Neuron (in vitro differentiated cells): ENCODE results near the gene GALNT13.

ENCODE experiments used
- H2AFZ ChIP-seq: one replicate; pipeline ENCODE4 v1.6.1; 2013; ENCODE audit warnings: low read depth, mild to moderate bottlenecking, inconsistent platforms, low read length, moderate library complexity
- H3K27me3 ChIP-seq: one replicate; pipeline ENCODE4 v1.6.1; 2013; ENCODE audit warnings: low read length; ENCODE audit not compliant: insufficient read depth
- H3K36me3 ChIP-seq: one replicate; pipeline ENCODE4 v1.6.1; 2013; ENCODE audit warnings: low read length; ENCODE audit not compliant: insufficient read depth
- H3K4me1 ChIP-seq: one replicate; pipeline ENCODE4 v1.6.1; 2013; ENCODE audit warnings: low read length; ENCODE audit not compliant: insufficient read depth
- H3K4me3 ChIP-seq: 2 replicates; pipeline ENCODE4 v1.5.1; 2013; ENCODE audit warnings: mild to moderate bottlenecking, low read length, moderate library complexity
- H3K9me3 ChIP-seq: one replicate; pipeline ENCODE4 v1.6.1; 2013; ENCODE audit warnings: low read length

GALNT13 gene

DNA sequence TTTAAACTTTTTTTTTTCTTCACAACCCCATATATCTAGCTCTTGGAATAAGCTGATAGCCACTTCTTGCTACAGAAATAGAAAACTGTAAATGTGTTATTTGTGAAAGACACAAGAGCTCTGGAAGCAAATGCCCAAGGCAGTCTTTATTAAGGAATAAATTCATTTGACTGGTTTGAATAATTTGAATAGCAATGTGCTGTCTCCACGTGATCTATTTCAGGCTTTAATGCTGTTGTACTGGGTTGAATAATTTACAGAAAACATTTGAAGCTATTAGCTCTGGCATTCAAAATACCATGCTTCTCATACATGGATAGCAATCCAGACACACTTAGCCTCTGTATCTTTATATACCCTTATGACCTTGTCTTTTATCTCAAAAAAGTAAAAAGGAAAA lies 460.1 kb downstream of the GALNT13 start:
- no peak overlapping the region for H2AFZ ChIP-seq
- H3K27me3 ChIP-seq, result no peaks in the 10 kb centered on the region
- peaks cover 24% of the 10 kb centered on the region for H3K4me1 ChIP-seq
- no peaks in the 10 kb centered on the region for H3K9me3 ChIP-seq
- H3K36me3 ChIP-seq, result no peaks in the 10 kb centered on the region
- H3K4me3 ChIP-seq, result no peak overlapping the region

DNA sequence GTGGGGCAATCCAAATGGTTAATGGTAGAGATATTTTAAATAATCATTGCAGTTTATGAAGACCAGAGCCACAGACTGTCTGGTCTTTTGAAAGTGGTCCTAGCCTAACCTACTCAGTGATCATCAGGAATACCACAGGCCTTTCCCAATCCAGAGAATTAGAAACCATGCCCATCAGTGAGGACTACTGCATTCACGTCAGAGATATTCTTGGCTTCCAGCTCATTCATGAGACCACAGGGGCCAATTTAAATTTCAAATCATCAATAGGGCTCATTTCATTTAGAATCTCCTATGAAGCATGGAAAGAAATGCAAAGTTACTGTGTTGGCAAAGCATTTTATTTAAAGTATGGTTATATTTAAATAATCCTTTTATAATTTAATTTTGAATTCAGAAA lies 464.5 kb downstream of the GALNT13 start:
- Histone ChIP-seq H3K9me3 (no peaks in the 10 kb centered on the region), H3K36me3 (no peaks in the 10 kb centered on the region), H3K4me3 (no peak overlapping the region), H3K4me1 (peaks cover 24% of the 10 kb centered on the region), H3K27me3 (no peaks in the 10 kb centered on the region), H2AFZ (peak overlapping the region; percentile 3)

DNA sequence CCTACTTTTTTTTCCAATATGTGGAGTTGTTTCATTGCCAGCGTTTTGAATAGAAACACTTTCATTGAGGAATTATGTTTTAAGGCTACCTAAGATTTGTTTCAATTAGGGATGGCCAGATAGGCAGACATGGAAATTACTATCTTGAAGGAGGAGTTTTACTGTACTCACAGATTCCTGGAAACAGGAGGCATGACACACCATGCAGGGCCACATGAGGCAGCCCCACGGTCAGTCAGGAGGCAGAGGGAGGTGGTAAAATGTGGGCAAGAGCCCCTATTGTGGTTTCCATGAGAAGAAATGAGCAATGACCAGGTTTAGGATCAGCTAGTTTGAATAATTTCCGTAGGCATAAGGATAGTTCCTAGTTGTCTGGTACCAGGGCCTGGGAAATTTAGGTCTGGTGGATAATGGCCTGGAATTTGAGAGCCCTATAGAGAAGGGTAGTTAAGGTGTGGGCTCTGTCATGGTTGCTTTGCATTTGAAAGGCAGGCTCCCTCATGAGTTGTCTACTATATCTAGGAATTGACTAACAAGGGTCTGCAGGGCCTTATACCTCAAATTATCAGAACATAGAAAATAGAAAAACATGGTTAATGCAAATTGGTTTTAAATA lies 466.7 kb downstream of the GALNT13 start:
- peaks cover 15% of the 10 kb centered on the region for H3K4me1 ChIP-seq
- no peaks in the 10 kb centered on the region for H3K9me3 ChIP-seq

DNA sequence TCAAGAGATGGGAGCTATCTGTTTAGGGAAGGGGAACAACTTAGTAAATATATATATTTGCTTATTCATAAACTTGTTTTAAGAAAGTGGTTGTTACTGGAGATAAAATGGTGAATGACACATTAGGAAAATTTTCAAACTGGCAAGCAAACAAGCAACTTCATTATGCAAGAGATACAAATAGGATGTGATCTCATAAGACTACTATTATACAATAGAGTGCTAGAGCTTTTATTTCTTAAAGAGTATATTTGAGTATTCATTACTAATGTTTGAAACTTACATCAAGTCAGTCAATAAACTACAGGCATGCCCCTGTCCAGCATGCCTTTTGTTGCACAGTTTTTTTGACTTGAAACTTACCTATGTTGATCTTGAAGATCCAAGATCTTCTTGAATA lies 471.6 kb downstream of the GALNT13 start:
- Histone ChIP-seq H3K4me3 (no peak overlapping the region), H3K9me3 (no peaks in the 10 kb centered on the region), H3K36me3 (no peaks in the 10 kb centered on the region), H3K27me3 (no peaks in the 10 kb centered on the region), H2AFZ (no peak overlapping the region), H3K4me1 (peaks cover under 1% of the 10 kb centered on the region)

More for the DNA sequence above, 466.7 kb downstream of the GALNT13 start:
- H3K27me3 ChIP-seq, result no peaks in the 10 kb centered on the region
- H2AFZ ChIP-seq, result no peak overlapping the region
- H3K36me3 ChIP-seq, result no peaks in the 10 kb centered on the region
- no peak overlapping the region for H3K4me3 ChIP-seq

DNA sequence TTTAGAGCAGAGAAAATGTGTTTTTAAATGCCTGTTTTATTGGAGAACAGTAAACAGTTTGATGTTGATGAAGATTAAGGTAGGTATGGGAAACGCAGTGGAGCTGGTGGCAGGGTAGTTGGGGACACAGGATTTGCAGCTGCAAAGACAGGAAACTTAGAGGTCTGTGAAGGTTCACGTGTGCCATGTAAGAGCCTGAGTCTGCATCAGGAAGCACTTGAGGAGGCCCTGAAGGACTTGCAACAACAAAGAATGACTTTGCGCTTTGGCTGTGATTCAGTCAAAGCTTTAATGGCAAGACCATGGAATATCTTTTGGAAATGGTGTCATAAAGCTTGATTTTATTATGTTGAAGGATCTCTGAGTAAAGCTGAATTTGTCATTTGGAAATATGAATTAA lies 479.2 kb downstream of the GALNT13 start:
- H3K27me3 ChIP-seq, result no peaks in the 10 kb centered on the region
- H2AFZ ChIP-seq, result no peak overlapping the region
- peaks cover 6% of the 10 kb centered on the region for H3K4me1 ChIP-seq
- H3K4me3 ChIP-seq, result no peak overlapping the region
- H3K36me3 ChIP-seq, result no peaks in the 10 kb centered on the region
- H3K9me3 ChIP-seq, result no peaks in the 10 kb centered on the region

DNA sequence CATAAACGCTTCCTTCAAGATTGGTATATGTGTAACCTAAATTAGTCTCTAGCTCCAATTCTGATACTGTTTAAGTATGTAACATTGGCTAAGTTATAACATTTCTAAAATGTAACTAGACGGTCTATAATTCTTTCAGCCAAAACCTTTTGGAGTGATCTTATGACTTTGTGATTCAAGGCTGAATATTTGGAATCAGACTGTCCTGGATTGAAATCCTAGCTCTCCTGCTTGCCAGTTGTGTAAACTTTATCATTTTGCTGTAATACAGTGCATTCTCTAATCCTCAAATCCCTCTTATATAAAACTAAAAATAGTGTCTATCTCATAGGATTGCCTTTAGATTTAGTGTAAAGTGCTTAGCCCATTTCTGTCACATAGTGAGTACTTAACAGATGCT lies 489.6 kb downstream of the GALNT13 start:
- H3K36me3 ChIP-seq, result no peaks in the 10 kb centered on the region
- H2AFZ ChIP-seq, result no peak overlapping the region
- H3K4me3 ChIP-seq, result no peak overlapping the region
- H3K27me3 ChIP-seq, result no peaks in the 10 kb centered on the region
- no peaks in the 10 kb centered on the region for H3K9me3 ChIP-seq
- no peaks in the 10 kb centered on the region for H3K4me1 ChIP-seq

DNA sequence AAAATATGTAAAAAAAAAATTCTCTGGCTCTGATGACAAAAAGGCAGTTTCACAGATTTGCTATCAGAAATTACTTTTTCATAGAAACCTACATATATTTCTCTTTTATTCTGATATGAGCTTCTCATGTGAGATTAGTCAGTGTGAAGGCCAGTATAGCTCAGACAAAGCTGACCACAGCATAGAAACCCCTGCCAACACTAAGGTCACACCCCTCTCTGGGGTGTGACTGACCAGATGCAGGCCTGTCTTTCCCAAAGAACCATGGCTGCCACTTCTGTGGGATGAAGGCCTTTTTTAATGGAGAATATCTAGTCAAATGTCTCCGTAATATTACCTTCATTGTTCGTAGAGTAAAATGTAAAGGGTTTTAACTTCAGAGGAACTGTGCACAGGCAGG lies 496.4 kb downstream of the GALNT13 start:
- Histone ChIP-seq H3K9me3 (no peaks in the 10 kb centered on the region), H2AFZ (no peak overlapping the region), H3K36me3 (no peaks in the 10 kb centered on the region), H3K4me1 (no peaks in the 10 kb centered on the region), H3K27me3 (no peaks in the 10 kb centered on the region), H3K4me3 (no peak overlapping the region)

DNA sequence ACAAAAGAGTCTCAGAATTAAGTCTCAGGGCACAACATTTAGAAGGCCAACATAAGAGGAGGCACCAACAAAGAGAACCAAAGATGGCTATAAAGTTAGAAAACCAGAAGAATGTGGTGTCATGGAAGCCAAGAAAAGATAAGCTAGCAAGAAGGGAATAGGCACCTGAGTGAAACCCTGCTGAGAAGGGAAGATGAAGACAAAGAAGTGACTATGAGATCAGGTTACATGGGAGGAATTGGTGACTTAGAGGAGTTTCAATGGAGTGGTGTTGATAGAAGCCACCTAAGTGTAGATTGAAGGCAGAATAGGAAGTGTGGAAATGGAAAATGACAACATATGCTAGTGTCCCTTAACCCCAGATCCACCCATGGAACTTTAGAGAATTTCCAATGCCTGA lies 499.2 kb downstream of the GALNT13 start:
- no peak overlapping the region for H3K4me3 ChIP-seq
- no peak overlapping the region for H2AFZ ChIP-seq
- H3K9me3 ChIP-seq, result no peaks in the 10 kb centered on the region
- H3K4me1 ChIP-seq, result no peaks in the 10 kb centered on the region
- no peaks in the 10 kb centered on the region for H3K27me3 ChIP-seq
- no peaks in the 10 kb centered on the region for H3K36me3 ChIP-seq

DNA sequence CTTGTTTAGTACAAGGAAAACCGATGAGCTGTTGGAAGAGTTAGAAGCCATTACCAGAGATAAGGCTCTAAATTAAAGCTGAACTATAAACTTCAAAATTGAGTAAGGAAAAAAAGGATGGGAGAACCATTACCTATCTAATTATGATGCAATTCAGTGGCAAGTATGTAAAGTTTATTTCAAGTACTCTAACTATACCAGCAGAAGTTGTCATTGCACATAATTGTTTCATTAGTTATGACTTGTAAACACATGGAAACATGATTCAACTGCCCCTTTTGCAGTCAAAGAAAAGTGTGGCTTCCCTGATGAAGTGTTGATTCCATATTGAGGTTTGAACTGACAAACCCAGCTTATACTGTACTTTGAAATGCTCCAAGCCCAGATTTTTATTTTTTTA lies 502.7 kb downstream of the GALNT13 start:
- Histone ChIP-seq H3K27me3 (no peaks in the 10 kb centered on the region), H2AFZ (no peak overlapping the region), H3K36me3 (no peaks in the 10 kb centered on the region), H3K9me3 (no peaks in the 10 kb centered on the region), H3K4me1 (no peaks in the 10 kb centered on the region), H3K4me3 (no peak overlapping the region)

DNA sequence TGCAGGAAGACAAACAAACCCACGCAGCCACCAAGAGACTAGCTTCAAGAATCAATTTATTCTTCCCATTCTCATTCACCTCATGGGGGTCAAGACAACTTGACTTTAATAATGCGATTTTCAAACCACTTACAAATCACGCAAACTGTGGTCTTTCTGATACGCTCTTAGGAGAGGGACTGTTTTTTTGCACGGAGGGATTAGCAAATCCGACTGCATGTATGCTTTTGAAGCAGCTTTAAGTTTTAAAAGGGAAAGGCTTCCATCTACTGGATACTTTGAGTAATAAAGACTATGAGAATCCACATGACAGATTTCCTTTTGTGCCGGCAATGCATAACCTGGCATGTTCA lies 503.8 kb downstream of the GALNT13 start:
- Histone ChIP-seq H2AFZ (peak overlapping the region; percentile 11), H3K27me3 (no peaks in the 10 kb centered on the region), H3K36me3 (no peaks in the 10 kb centered on the region), H3K9me3 (no peaks in the 10 kb centered on the region), H3K4me1 (no peaks in the 10 kb centered on the region), H3K4me3 (no peak overlapping the region)

DNA sequence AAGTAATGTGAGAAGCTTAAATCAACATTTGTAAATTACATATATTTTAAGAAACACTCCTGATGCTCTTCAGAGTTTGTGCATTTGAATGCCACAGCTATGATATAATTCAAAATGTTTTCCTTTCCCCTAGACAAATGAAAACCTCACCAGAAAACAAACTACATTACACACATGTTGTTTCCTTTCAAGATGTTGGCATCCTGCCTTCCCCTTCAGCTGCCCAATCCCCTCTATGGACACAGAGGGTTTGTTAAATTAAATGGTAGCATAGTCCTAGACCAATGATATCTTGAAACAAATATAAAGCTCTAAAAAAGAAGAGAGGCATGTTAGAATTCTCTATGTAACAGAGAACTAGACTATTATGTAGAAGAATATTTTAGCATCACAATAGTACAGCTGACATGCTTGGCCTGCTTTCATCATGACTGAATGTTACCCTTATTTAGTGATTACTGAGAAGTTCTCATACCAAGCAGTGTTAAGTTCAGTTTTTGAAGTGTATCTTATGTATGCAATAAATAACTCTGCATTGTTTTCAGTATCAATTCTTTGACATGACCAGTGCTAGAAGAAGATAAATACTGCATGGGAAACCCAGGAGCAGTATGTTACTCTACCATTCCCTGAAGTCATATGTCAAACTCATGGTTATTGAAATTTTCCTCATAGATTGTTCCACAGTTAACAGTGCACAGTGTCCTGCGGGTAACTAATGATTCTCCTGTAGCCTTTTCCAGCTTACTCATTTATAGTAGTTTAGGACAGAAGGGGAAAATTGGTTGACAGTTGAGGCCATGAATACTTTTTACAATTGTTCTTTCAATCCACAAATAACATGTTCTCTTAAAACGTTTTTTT lies 510.4 kb downstream of the GALNT13 start:
- Histone ChIP-seq H3K9me3 (no peaks in the 10 kb centered on the region), H2AFZ (no peak overlapping the region), H3K4me1 (peaks cover 7% of the 10 kb centered on the region)

DNA sequence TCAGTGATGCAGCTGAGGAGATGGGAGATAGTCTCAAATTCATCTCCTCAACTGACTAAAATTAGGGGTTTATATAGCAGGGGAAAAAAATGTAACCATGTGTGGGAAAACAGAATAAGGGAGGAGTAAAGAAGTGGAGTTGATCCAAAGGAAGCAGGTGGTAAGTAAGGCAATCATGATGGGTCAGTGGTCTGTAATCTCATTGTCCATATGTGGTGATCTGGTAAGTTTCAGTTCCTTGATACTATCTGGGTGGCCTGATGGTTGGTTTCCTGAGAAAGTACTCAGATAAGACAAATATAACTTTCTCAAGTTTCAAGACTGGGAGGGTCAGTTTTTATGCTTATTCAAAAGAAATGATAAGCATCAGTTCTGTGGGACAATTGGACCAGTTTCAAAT lies 514.5 kb downstream of the GALNT13 start:
- Histone ChIP-seq H3K4me3 (no peak overlapping the region), H3K9me3 (no peaks in the 10 kb centered on the region), H3K27me3 (no peaks in the 10 kb centered on the region), H3K4me1 (peaks cover 7% of the 10 kb centered on the region), H3K36me3 (no peaks in the 10 kb centered on the region), H2AFZ (no peak overlapping the region)

More for the DNA sequence above, 510.4 kb downstream of the GALNT13 start:
- H3K4me3 ChIP-seq, result no peak overlapping the region
- no peaks in the 10 kb centered on the region for H3K27me3 ChIP-seq
- no peaks in the 10 kb centered on the region for H3K36me3 ChIP-seq

DNA sequence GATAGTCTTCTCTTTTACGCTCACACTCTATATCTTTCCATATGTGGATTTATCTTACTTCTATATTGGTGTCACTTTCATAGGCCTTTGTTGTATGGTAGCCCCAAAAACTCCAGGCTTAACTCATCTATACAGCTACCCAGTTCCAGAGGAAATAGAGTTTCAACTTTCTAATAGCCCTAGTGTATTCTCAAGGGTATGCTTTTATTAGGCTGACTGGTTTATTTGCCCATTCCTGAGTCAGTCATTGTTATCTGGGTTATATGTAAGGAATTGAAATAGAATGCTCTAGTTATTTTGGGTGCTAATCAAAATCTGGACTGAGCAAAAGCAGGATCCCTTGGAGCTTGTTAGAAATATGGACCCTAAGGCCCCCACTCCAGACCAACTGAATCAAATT lies 519.3 kb downstream of the GALNT13 start:
- Histone ChIP-seq H3K4me1 (peaks cover 5% of the 10 kb centered on the region), H3K4me3 (no peak overlapping the region), H3K9me3 (no peaks in the 10 kb centered on the region), H2AFZ (no peak overlapping the region), H3K27me3 (no peaks in the 10 kb centered on the region), H3K36me3 (no peaks in the 10 kb centered on the region)
